Heart left ventricle (tissue), 13 donors: Measurements from ENCODE around the gene STK4.

ENCODE experiments used
- CTCF ChIP-seq, 12 donors: fragments of 200-600 bp; sonication (generic) in 4 of 12; IDR thresholded peaks; one replicate each; pipeline versions ENCODE4 v1.5.0 to v1.8.0; 2018 to 2022; ENCODE audit warnings: antibody characterized with exemption in 12 of 12, mild to moderate bottlenecking in 5 of 12
- POLR2A ChIP-seq, 2 donors: fragments of 450-650 bp; IDR thresholded peaks; one replicate each; pipeline ENCODE4 v1.6.1; 2017; ENCODE audit warnings: antibody characterized with exemption in 2 of 2, mild to moderate bottlenecking in 2 of 2, moderate library complexity in 2 of 2
- donor health status: ischemic (EF 13 %, LVEDD 7.1; RV severe dilation, severe dysfunction).
- donor health status: DM: no; HTN: yes; CAD: no.
- donor health status: DM: no; HTN: no; CAD: no.
- donor health status: ischemic (EF 25% LVEDD 6.9; RV normal size, moderate dysfunction).
- donor health status: ischemic (EF 25% LVEDD 5.7; RV mildly dilated, moderate dysfunction).
- donor health status: ischemic (EF 35%, LVEDD 5.7; RV mildly dilated, moderate dysfunction).
- donor health status: nonischemic (EF 11% LVEDD 7.7; RV severe dilation, severe dysfunction).
- donor health status: DM: yes; HTN: yes; CAD: no.
- donor health status: PGD.
- donor health status: ischemic (EF 29% LVEDD 5.4; RV normal size, mild dysfunction).
- donor health status: nonischemic (EF 23%, LVEDD 6.1; RV moderate dilation, normal function).

GRCh38 chr20:45047581-45048119 lies 81.3 kb downstream of the STK4 start:
- TF ChIP-seq POLR2A (IDR thresholded peaks at IDR 0.05) = no peak
- no peak for TF ChIP-seq CTCF (IDR thresholded peaks at IDR 0.05)
